Measurements from ENCODE around the gene MAP3K1. TPM values are rescaled to one million over a fixed set of nuclear protein-coding genes. Genes with fewer than 3 reads are reported as not detected.

The MAP3K1 gene
- total RNA-seq, 3 donors from 2014 or later, result 11.1 to 12.2 (median 11.5) TPM

DNA sequence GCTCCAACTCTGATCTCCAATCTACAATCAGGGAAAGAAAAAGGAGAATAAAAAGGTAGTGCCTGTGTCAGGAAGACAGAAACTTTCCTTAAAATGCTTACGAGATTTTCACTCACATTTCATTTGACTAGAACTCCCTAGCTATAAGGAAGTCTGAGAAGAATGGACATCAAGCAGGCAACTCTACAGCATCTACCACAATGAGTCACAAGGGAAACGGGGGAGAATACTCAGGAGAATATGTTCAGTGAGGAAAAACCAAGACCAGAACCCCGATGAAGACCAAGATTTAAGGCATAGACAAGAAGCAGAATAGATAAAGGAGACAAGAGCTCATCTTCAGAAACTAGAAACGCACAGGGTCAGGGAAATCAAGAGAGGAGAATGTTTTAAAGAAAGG is 85.0 kb downstream of the MAP3K1 start:
- intact Hi-C loops (cut with DNase I, micrococcal nuclease), result loop anchor here (10.0 kb wide), 2 partner anchors 234 to 324 kb away; no protein-coding TSS in a partner anchor
- no peaks in the 10 kb centered on the region for H3K9me3 ChIP-seq
- no peaks in the 10 kb centered on the region for H3K4me1 ChIP-seq (ENCODE audit: low read depth)
- no peaks in the 10 kb centered on the region for H3K36me3 ChIP-seq (ENCODE audit: low read depth)
- no peak for DNase-seq
- TF ChIP-seq, protein P1, sequence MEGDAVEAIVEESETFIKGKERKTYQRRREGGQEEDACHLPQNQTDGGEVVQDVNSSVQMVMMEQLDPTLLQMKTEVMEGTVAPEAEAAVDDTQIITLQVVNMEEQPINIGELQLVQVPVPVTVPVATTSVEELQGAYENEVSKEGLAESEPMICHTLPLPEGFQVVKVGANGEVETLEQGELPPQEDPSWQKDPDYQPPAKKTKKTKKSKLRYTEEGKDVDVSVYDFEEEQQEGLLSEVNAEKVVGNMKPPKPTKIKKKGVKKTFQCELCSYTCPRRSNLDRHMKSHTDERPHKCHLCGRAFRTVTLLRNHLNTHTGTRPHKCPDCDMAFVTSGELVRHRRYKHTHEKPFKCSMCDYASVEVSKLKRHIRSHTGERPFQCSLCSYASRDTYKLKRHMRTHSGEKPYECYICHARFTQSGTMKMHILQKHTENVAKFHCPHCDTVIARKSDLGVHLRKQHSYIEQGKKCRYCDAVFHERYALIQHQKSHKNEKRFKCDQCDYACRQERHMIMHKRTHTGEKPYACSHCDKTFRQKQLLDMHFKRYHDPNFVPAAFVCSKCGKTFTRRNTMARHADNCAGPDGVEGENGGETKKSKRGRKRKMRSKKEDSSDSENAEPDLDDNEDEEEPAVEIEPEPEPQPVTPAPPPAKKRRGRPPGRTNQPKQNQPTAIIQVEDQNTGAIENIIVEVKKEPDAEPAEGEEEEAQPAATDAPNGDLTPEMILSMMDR (IDR thresholded peaks at IDR 0.05), result no peak
- H3K4me3 ChIP-seq, result no peak overlapping the region
- ATAC-seq, result no peak

DNA sequence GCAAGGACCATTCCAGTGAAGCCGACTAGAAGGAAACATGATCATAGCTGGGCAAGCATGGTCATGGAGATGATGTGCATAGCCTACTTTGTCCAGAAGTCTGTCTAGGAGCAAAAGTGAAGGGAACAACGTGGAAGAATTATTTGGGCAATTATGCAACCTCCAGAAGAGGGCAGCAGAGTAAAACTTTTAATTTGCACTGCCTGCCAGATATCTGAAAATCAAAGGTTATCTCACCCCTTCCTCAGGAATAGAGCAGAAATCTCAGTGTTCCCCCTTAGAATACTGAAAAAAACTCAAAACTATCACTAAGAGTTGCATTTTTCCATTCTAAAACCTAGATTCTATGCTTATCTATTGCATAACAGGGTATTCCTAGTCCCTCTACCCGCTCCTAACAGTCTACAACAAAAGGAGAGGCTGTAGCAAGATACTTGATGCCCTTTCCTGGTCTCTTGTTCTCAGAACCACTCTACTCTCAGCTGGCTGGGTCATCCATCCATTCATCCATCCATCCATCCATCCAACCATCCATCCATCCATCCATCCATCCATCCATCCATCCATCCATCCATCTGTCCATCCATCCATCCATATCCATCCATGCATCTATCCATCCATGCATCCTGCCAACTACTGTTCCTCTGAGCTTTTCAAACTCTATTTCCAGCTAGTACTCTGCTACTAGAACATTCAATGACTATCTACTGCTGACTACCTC is 85.7 kb downstream of the MAP3K1 start:
- intact Hi-C loops (cut with DNase I, micrococcal nuclease), result loop anchor here (10.0 kb wide), 2 partner anchors 234 to 324 kb away; no protein-coding TSS in a partner anchor
- no peaks in the 10 kb centered on the region for H3K4me1 ChIP-seq (ENCODE audit: low read depth)
- no peaks in the 10 kb centered on the region for H3K9me3 ChIP-seq
- DNase-seq (peak in 1 of 3 donors; percentile 71), ATAC-seq (peak; percentile 74)
- no peaks in the 10 kb centered on the region for H3K36me3 ChIP-seq (ENCODE audit: low read depth)
- TF ChIP-seq, protein P1 (IDR thresholded peaks at IDR 0.05), result peak; percentile 40
- H3K4me3 ChIP-seq, result no peak overlapping the region

DNA sequence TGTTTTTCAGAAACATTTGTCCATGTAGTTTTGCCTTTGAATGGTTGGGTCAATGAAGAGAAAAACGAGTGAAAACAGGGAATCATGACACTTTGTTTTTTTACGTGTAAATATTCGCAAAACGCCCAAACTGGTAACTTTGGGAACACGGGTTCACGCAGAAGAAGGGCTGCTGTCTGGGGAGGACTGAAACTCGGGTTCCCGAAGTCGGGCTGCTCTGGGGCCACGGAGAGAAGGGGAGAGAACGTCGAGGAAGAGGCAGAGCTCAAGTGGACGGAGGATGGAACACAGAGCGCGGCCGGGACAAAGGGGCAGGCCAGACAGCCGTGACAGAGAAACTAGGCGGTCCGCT is 93.6 kb downstream of the MAP3K1 start:
- H3K4me1 ChIP-seq (ENCODE audit: low read depth), result peaks cover 7% of the 10 kb centered on the region
- intact Hi-C loops (cut with DNase I, micrococcal nuclease), result loop anchor here (10.0 kb wide), 2 partner anchors 226 to 316 kb away; no protein-coding TSS in a partner anchor
- H3K9me3 ChIP-seq, result no peaks in the 10 kb centered on the region
- no peaks in the 10 kb centered on the region for H3K36me3 ChIP-seq (ENCODE audit: low read depth)
- ATAC-seq (peak; percentile 70), DNase-seq (peak in 2 of 3 donors; percentile 80 to 87)
- TF ChIP-seq, protein P1 (IDR thresholded peaks at IDR 0.05), result no peak
- peak overlapping the region; percentile 31 for H3K4me3 ChIP-seq

DNA sequence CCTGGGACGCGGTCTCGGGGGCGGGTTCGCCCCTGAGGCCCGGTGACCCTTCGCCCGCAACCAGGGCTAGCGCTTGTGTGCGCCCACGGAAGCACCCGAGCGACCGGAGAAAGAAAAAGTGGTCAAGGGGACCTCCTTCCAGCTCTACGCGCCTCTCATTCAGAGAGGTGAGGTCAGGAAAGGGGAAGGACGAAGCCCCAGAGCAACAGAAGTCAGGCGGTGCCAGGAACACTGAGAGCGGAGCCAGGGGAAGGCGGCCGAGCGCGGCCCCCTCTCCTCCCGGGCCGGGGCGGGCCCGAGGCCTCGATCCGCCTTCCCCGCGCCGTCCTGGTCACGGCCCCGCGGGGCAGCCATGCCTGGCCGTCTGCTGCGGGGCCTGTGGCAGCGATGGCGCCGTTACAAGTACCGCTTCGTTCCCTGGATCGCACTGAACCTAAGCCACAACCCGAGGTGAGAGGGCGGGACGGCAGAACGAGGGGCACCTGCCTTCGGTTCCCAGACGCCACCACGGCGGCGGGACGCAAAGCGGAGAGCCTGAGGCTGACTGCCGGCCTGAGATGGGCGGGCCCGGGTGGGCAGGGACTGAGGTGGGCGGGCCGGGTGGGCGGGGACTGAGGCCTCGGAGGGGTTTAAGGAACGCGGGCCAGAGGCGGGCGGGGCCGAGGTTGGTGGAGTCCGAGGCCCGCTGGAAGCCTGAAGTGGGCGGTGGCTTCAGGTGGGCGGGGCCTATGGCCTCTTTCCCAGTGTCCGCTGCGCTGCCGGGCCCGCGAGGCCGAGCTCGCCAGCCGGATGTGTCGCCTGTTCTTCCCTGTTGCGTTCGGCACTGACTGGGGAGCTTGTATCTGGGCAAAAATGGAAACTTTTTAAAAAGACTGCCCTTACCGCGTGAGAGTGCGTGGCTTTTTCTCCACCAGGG is 94.2 kb downstream of the MAP3K1 start, which contains the start of gene SETD9:
TSS of gene SETD9 (plus strand) at position 303 of the 916 bp plus-strand sequence. CDS start at position 353, 50 bp downstream.
- peak; percentile 99 for DNase-seq
- no peaks in the 10 kb centered on the region for H3K9me3 ChIP-seq
- peak within 1 kb of the TSS; percentile 31 for H3K4me3 ChIP-seq
- H3K36me3 ChIP-seq (ENCODE audit: low read depth), result no peaks in the 10 kb centered on the region
- TF ChIP-seq, protein P1 (IDR thresholded peaks at IDR 0.05), result no peak
- intact Hi-C loops (cut with DNase I, micrococcal nuclease), result loop anchor here (10.0 kb wide), 2 partner anchors 225 to 315 kb away; no protein-coding TSS in a partner anchor
- H3K4me1 ChIP-seq (ENCODE audit: low read depth), result peaks cover 7% of the 10 kb centered on the region
- ATAC-seq, result peak; percentile 93

DNA sequence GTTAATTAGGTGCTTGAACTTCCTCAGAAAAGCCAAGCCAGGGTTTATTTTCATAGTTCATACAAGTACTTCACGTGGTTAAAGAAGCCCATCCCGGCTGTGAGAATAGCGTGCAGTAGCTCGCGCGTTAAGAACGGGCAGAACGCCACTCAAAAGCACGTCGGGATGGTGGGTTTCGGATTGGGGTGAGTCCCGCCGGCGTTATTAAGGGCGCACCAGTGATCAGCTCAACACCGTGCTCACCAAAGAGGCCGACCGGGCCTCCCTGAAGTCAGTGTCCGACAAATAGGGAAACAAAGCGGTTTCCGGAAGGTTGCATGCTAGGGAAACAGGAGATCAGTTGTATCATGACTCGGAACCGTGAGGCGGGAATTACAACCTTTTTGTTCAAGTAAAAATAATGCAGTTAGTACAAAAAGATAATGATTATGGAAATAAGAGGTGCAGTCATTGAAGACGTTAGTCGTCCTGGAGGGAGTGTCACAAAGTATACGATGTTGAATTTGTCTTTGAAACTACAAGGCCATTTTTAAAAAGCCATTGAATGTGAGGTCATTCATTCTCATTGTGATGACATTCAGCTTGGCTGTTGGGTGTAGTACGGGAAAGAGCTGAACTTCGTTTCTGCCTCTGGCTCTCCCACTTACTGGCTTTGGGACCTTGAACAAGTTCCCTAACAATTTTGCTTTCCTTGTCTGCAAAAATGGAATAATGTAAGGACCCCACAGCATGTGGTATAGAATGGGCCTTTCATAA is 95.0 kb downstream of the MAP3K1 start:
- ATAC-seq (peak; percentile 19), DNase-seq (peak; percentile 62 to 76 (median 75))
- TF ChIP-seq, protein P1 (IDR thresholded peaks at IDR 0.05), result no peak
- no peaks in the 10 kb centered on the region for H3K36me3 ChIP-seq (ENCODE audit: low read depth)
- no peaks in the 10 kb centered on the region for H3K9me3 ChIP-seq
- intact Hi-C loops (cut with DNase I, micrococcal nuclease), result no loop called here
- peak overlapping the region; percentile 31 for H3K4me3 ChIP-seq
- peaks cover 7% of the 10 kb centered on the region for H3K4me1 ChIP-seq (ENCODE audit: low read depth)
